Spleen (tissue), 11 donors: Measurements from ENCODE around the gene TSPAN18. TPM values are rescaled to one million over a fixed set of nuclear protein-coding genes. Genes with fewer than 3 reads are reported as not detected.
A peak's percentile ranks its signal among the peaks of the same experiment; 100 is the strongest.

ENCODE experiments used
- DNase-seq: peaks from one replicate; pipeline ENCODE4 v3.0.0-alpha.2; 2020
- H3K27ac ChIP-seq, 8 donors: fragments of 200-600 bp; sonication (generic) in 7 of 8; 1 replicate in 4 of 8; 2 replicates in 4 of 8; pipeline versions ENCODE4 v1.5.0 to v1.8.0; 2016 to 2021; ENCODE audit warnings: inconsistent platforms in 4 of 8, mild to moderate bottlenecking in 4 of 8, moderate library complexity in 1 of 8
- H3K27me3 ChIP-seq, 7 donors: fragments of 200-600 bp; sonication (generic) in 6 of 7; replicated peaks in 1 of 7; 1 replicate in 4 of 7; 2 replicates in 3 of 7; pipeline versions ENCODE4 v1.5.0 to v1.8.0; 2016 to 2021; ENCODE audit warnings: inconsistent platforms in 3 of 7, mild to moderate bottlenecking in 1 of 7
- H3K36me3 ChIP-seq, 6 donors: fragments of 200-600 bp; sonication (generic) in 5 of 6; 1 replicate in 4 of 6; 2 replicates in 2 of 6; pipeline versions ENCODE4 v1.5.0 to v1.8.0; 2016 to 2021; ENCODE audit warnings: inconsistent platforms in 2 of 6
- H3K4me1 ChIP-seq, 6 donors: fragments of 200-600 bp; sonication (generic) in 5 of 6; 1 replicate in 3 of 6; 2 replicates in 3 of 6; pipeline versions ENCODE4 v1.5.0 to v1.8.0; 2016 to 2021; ENCODE audit warnings: inconsistent platforms in 3 of 6
- H3K4me3 ChIP-seq, 8 donors: fragments of 200-600 bp; sonication (generic) in 7 of 8; 1 replicate in 4 of 8; 2 replicates in 4 of 8; pipeline versions ENCODE4 v1.5.0 to v1.8.0; 2016 to 2021; ENCODE audit warnings: inconsistent platforms in 4 of 8, mild to moderate bottlenecking in 4 of 8, moderate library complexity in 2 of 8
- H3K9me3 ChIP-seq, 8 donors: fragments of 200-600 bp; sonication (generic) in 7 of 8; 1 replicate in 4 of 8; 2 replicates in 4 of 8; pipeline versions ENCODE4 v1.5.0 to v1.8.0; 2016 to 2021; ENCODE audit warnings: inconsistent platforms in 4 of 8
- CTCF ChIP-seq, 11 experiments: fragments of 200-600 bp in 7 of 11; fragments of 450-650 bp in 4 of 11; sonication (generic) in 4 of 11; IDR thresholded peaks in 8 of 11; conservative IDR thresholded peaks in 3 of 11; 1 replicate in 7 of 11; 2 replicates in 4 of 11; pipeline versions ENCODE4 v1.4.0 to v1.8.0; 2016 to 2021; ENCODE audit warnings: antibody characterized with exemption in 11 of 11, inconsistent platforms in 4 of 11, mild to moderate bottlenecking in 1 of 11
- POLR2A ChIP-seq, 3 donors: fragments of 450-650 bp; IDR thresholded peaks; one replicate each; pipeline ENCODE4 v1.5.1; 2017; ENCODE audit warnings: antibody characterized with exemption in 3 of 3, mild to moderate bottlenecking in 1 of 3
- POLR2AphosphoS5 ChIP-seq, 3 donors: sonication (generic); formaldehyde crosslinking; IDR thresholded peaks; one replicate each; pipeline ENCODE4 v1.5.1; 2017; ENCODE audit warnings: antibody characterized with exemption in 3 of 3
- WGBS, 5 donors: extraction: QIAGEN DNeasy Blood & Tissue Kit in 3 of 5; methylation state at CpG; one replicate each; pipeline versions ENCODE4 v1.1.5 to v1.1.7; 2013 to 2018; 5-methylcytosine and 5-hydroxymethylcytosine counted together
- intact Hi-C: fragments of 100-400 bp; cut with DNase I; formaldehyde crosslinking; loops from one replicate; pipeline ENCODE4 v1.15.0; 2023; ENCODE audit warnings: low total_unique reads
- polyA plus RNA-seq, 3 donors: library from polyadenylated mRNA; stranded (reverse); fragments of 200-250 nt; gene quantifications; one replicate each; pipeline ENCODE4 v1.2.1, GENCODE V29; 2013
- total RNA-seq, 7 donors: library from RNA; depleted of rRNA in 3 of 7; stranded (reverse); fragments of >200 nt in 3 of 7; fragmentation: NEBNext Ultra II Directional in 4 of 7; extraction: Animal tissue kit (Norgen Biotek cat#: 25700) in 4 of 7; gene quantifications; one replicate each; pipeline versions ENCODE4 v1.1.0 to v1.2.1, GENCODE V29; 2016 to 2021
- donor health status: healthy with polysubstance abuse.
- donor health status: DM: no; HTN: no; CAD: no; lungs with moderate emphysema.
- donor health status: DM: no; HTN: no; CAD: no.
- donor health status: Bipolar disorder and iron deficiency.
- donor health status: healthy.
- donor health status: DM: no; HTN: no; CAD: no.
- donor health status: DM: yes; HTN: yes; CAD: no.

TSPAN18 gene
- total and polyA plus RNA-seq, 10 donors = 2.1 to 47.5 (median 21.3) TPM

- H3K4me1 ChIP-seq = peaks cover 15 to 63% (median 48%) of the 10 kb centered on the region in 6 donors
Observed at GRCh38 chr11:44729063-44729462, 2.3 kb downstream of the TSPAN18 start.

GRCh38 chr11:44729713-44730112 lies 3.0 kb downstream of the TSPAN18 start:
- no peak overlapping the region for H3K4me3 ChIP-seq
- H3K27ac ChIP-seq = no peak overlapping the region
- WGBS, 5 donors = 46 to 71% (median 60%) methylated on average over 3 of the region's 3 CpGs
- no peak for DNase-seq
- peaks cover 0 to 45% (median 14%) of the 10 kb centered on the region in 7 donors for H3K27me3 ChIP-seq
- TF ChIP-seq POLR2A (IDR thresholded peaks at IDR 0.05) (no peak), CTCF (IDR thresholded peaks at IDR 0.05 in 8 of 11, conservative IDR thresholded peaks at IDR 0.05 in 3 of 11) (no peak), POLR2AphosphoS5 (IDR thresholded peaks at IDR 0.05) (no peak)
- H3K4me1 ChIP-seq = peaks cover 15 to 60% (median 47%) of the 10 kb centered on the region in 6 donors
- H3K36me3 ChIP-seq = no peaks in the 10 kb centered on the region
- no peaks in the 10 kb centered on the region for H3K9me3 ChIP-seq
- intact Hi-C loops = loop anchor here (5.0 kb wide), 2 partner anchors 163 to 183 kb away; no protein-coding TSS in a partner anchor

More at GRCh38 chr11:44729063-44729462, 2.3 kb downstream of the TSPAN18 start:
- 46 to 83% (median 70%) methylated on average over 2 of the region's 2 CpGs for WGBS, 5 donors
- Histone ChIP-seq H3K27me3 (peaks cover 0 to 45% (median 14%) of the 10 kb centered on the region in 7 donors), H3K9me3 (no peaks in the 10 kb centered on the region), H3K4me3 (no peak overlapping the region), H3K27ac (no peak overlapping the region), H3K36me3 (no peaks in the 10 kb centered on the region)
- intact Hi-C loops = loop anchor here (5.0 kb wide), 2 partner anchors 163 to 183 kb away; no protein-coding TSS in a partner anchor
- DNase-seq = no peak
- TF ChIP-seq POLR2A (IDR thresholded peaks at IDR 0.05) = no peak
- no peak for TF ChIP-seq POLR2AphosphoS5 (IDR thresholded peaks at IDR 0.05)
- no peak for TF ChIP-seq CTCF (IDR thresholded peaks at IDR 0.05 in 8 of 11, conservative IDR thresholded peaks at IDR 0.05 in 3 of 11)

GRCh38 chr11:44730775-44731174 lies 4.0 kb downstream of the TSPAN18 start:
- H3K4me1 ChIP-seq = peaks cover 14 to 51% (median 39%) of the 10 kb centered on the region in 6 donors
- H3K4me3 ChIP-seq = no peak overlapping the region
- no peaks in the 10 kb centered on the region for H3K36me3 ChIP-seq
- peaks cover 0 to 43% (median 14%) of the 10 kb centered on the region in 7 donors for H3K27me3 ChIP-seq
- WGBS, 5 donors = 90 to 94% (median 92%) methylated on average over 5 of the region's 5 CpGs
- no peak overlapping the region for H3K27ac ChIP-seq
- TF ChIP-seq CTCF (IDR thresholded peaks at IDR 0.05 in 8 of 11, conservative IDR thresholded peaks at IDR 0.05 in 3 of 11) (no peak), POLR2AphosphoS5 (IDR thresholded peaks at IDR 0.05) (no peak), POLR2A (IDR thresholded peaks at IDR 0.05) (no peak)
- intact Hi-C loops = no loop called here
- no peaks in the 10 kb centered on the region for H3K9me3 ChIP-seq
- no peak for DNase-seq

- intact Hi-C loops = no loop called here
- Histone ChIP-seq H3K27me3 (peaks cover 0 to 34% (median 14%) of the 10 kb centered on the region in 7 donors), H3K36me3 (no peaks in the 10 kb centered on the region), H3K4me1 (peaks cover 7 to 42% (median 30%) of the 10 kb centered on the region in 6 donors), H3K9me3 (no peaks in the 10 kb centered on the region), H3K27ac (peak overlapping the region in 1 of 8 donors; percentile 14), H3K4me3 (no peak overlapping the region)
- TF ChIP-seq CTCF (IDR thresholded peaks at IDR 0.05 in 8 of 11, conservative IDR thresholded peaks at IDR 0.05 in 3 of 11) (no peak), POLR2AphosphoS5 (IDR thresholded peaks at IDR 0.05) (no peak), POLR2A (IDR thresholded peaks at IDR 0.05) (no peak)
- no peak for DNase-seq
- 47 to 77% (median 71%) methylated on average over 12 of the region's 12 CpGs for WGBS, 5 donors
Observed at GRCh38 chr11:44731685-44732430, 5.1 kb downstream of the TSPAN18 start.
